ENCODE data around the gene ASB3.

- TF ChIP-seq, protein P1, sequence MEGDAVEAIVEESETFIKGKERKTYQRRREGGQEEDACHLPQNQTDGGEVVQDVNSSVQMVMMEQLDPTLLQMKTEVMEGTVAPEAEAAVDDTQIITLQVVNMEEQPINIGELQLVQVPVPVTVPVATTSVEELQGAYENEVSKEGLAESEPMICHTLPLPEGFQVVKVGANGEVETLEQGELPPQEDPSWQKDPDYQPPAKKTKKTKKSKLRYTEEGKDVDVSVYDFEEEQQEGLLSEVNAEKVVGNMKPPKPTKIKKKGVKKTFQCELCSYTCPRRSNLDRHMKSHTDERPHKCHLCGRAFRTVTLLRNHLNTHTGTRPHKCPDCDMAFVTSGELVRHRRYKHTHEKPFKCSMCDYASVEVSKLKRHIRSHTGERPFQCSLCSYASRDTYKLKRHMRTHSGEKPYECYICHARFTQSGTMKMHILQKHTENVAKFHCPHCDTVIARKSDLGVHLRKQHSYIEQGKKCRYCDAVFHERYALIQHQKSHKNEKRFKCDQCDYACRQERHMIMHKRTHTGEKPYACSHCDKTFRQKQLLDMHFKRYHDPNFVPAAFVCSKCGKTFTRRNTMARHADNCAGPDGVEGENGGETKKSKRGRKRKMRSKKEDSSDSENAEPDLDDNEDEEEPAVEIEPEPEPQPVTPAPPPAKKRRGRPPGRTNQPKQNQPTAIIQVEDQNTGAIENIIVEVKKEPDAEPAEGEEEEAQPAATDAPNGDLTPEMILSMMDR (conservative IDR thresholded peaks at IDR 0.05; ENCODE audit: low read length), result no peak
- no peak for TF ChIP-seq EZH2phosphoT487 (IDR thresholded peaks at IDR 0.05; ENCODE audit: borderline replicate concordance)
Measured at GRCh38 chr2:53811601-53812000, 24.8 kb upstream of the ASB3 start.
